Measurements from ENCODE around the gene RASSF5. TPM values are rescaled to one million over a fixed set of nuclear protein-coding genes. Genes with fewer than 3 reads are reported as not detected.

Gene RASSF5
- total and polyA plus RNA-seq, 2 donors (not counting 1 experiment from before 2014, with no cell fraction given) = 69.7 to 146 TPM

DNA sequence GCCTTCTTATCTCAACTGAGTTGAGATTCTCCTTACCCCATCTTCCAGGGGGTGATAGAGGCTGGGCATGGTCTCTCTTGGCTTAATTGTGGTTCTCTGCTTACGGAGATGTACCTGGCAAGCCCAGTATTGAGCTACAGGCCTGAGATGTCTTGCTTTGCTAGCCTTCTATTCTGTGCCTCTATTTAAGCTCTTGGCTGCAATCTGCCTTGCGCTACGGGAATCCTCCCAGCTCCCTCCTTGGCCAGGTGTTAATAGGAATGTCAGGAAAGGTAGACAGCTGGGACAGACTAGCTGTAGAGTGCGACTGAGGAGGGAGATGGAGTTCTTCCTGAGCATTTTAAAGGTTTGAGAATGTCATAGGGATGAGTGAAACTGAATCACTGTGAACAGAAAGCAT, 47.6 kb upstream of the RASSF5 start:
- Mint-ChIP-seq H3K4me3 (no peak overlapping the region), H3K4me1 (no peaks in the 10 kb centered on the region), H3K27me3 (no peaks in the 10 kb centered on the region), H3K27ac (no peak overlapping the region), H3K9me3 (ENCODE audit: insufficient read depth) (no peaks in the 10 kb centered on the region)
- Histone ChIP-seq H3K4me2 (replicated peaks; ENCODE audit: low read depth, low read length, poor library complexity, severe bottlenecking) (no peak overlapping the region), H3K36me3 (replicated peaks in 1 of 2; ENCODE audit: control extremely low read depth in 1 of 2, control insufficient read depth in 1 of 2, extremely low read depth in 1 of 2, insufficient read depth in 2 of 2, low read length in 1 of 2) (peaks cover 0 to 29% of the 10 kb centered on the region in 2 experiments), H3K4me3 (ENCODE audit: control extremely low read depth in 1 of 5, extremely low read depth in 1 of 5, insufficient read depth in 1 of 5, low read depth in 2 of 5, low read length in 4 of 5) (no peak overlapping the region), H3K4me1 (ENCODE audit: control insufficient read depth in 2 of 2, insufficient read depth in 2 of 2, low read length in 2 of 2) (no peaks in the 10 kb centered on the region), H2AFZ (ENCODE audit: insufficient read depth, low read depth, low read length, poor library complexity, severe bottlenecking) (no peak overlapping the region), H3K9ac (ENCODE audit: low read length) (no peak overlapping the region), H3K9me3 (ENCODE audit: control extremely low read depth in 1 of 3, control insufficient read depth in 2 of 3, insufficient read depth in 1 of 3, low read length in 2 of 3) (no peaks in the 10 kb centered on the region), H4K20me1 (ENCODE audit: control insufficient read depth, insufficient read depth, low read length, poor library complexity, severe bottlenecking) (no peaks in the 10 kb centered on the region), H3K27me3 (replicated peaks in 1 of 4; ENCODE audit: control extremely low read depth in 1 of 4, control insufficient read depth in 3 of 4, insufficient read depth in 4 of 4, low read length in 3 of 4) (no peaks in the 10 kb centered on the region), H3K79me2 (ENCODE audit: control insufficient read depth, insufficient read depth, low read length) (no peaks in the 10 kb centered on the region), H3K27ac (ENCODE audit: low read length in 2 of 2) (no peak overlapping the region)
- 100% methylated on average over 4 of the region's 4 CpGs for WGBS (ENCODE audit: insufficient coverage)
- DNase-seq (no peak), ATAC-seq (ENCODE audit: low read depth) (no peak)
- ChIA-PET CTCF (interaction anchor here (1.0 to 7.9 kb wide), 4 partner anchors 11 to 204 kb away, joined by 3 to 79 read pairs (median 28); partner anchors contain the start of gene IKBKE), POLR2A (no interaction called here)
- intact Hi-C loops (cut with micrococcal nuclease) = no loop called here
- TF ChIP-seq EZH2 (IDR thresholded peaks at IDR 0.05; ENCODE audit: borderline replicate concordance, insufficient read depth, low read depth, low read length, poor library complexity, severe bottlenecking) = no peak
- TF ChIP-seq, protein P1, sequence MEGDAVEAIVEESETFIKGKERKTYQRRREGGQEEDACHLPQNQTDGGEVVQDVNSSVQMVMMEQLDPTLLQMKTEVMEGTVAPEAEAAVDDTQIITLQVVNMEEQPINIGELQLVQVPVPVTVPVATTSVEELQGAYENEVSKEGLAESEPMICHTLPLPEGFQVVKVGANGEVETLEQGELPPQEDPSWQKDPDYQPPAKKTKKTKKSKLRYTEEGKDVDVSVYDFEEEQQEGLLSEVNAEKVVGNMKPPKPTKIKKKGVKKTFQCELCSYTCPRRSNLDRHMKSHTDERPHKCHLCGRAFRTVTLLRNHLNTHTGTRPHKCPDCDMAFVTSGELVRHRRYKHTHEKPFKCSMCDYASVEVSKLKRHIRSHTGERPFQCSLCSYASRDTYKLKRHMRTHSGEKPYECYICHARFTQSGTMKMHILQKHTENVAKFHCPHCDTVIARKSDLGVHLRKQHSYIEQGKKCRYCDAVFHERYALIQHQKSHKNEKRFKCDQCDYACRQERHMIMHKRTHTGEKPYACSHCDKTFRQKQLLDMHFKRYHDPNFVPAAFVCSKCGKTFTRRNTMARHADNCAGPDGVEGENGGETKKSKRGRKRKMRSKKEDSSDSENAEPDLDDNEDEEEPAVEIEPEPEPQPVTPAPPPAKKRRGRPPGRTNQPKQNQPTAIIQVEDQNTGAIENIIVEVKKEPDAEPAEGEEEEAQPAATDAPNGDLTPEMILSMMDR (IDR thresholded peaks at IDR 0.05) = no peak

- no peaks in the 10 kb centered on the region for H4K20me1 ChIP-seq (ENCODE audit: control insufficient read depth, insufficient read depth, low read length, poor library complexity, severe bottlenecking)
- H3K4me2 ChIP-seq (replicated peaks; ENCODE audit: low read depth, low read length, poor library complexity, severe bottlenecking) = no peak overlapping the region
- ATAC-seq (ENCODE audit: low read depth) = no peak
- ChIA-PET CTCF (interaction anchor here (0.6 to 7.9 kb wide), 13 partner anchors 9 to 522 kb away, joined by 3 to 79 read pairs (median 8); partner anchors contain the start of genes IKBKE and RASSF5), POLR2A (no interaction called here)
- H3K36me3 ChIP-seq (replicated peaks in 1 of 2; ENCODE audit: control extremely low read depth in 1 of 2, control insufficient read depth in 1 of 2, extremely low read depth in 1 of 2, insufficient read depth in 2 of 2, low read length in 1 of 2) = peaks cover 0 to 17% of the 10 kb centered on the region in 2 experiments
- no peaks in the 10 kb centered on the region for H3K9me3 ChIP-seq (ENCODE audit: control extremely low read depth in 1 of 3, control insufficient read depth in 2 of 3, insufficient read depth in 1 of 3, low read length in 2 of 3)
- no peak for DNase-seq
- intact Hi-C loops (cut with micrococcal nuclease) = no loop called here
- TF ChIP-seq EZH2 (IDR thresholded peaks at IDR 0.05; ENCODE audit: borderline replicate concordance, insufficient read depth, low read depth, low read length, poor library complexity, severe bottlenecking) = no peak
- TF ChIP-seq, protein P1 (IDR thresholded peaks at IDR 0.05) = no peak
- Mint-ChIP-seq H3K4me3 (no peak overlapping the region), H3K9me3 (ENCODE audit: insufficient read depth) (no peaks in the 10 kb centered on the region), H3K27ac (no peak overlapping the region), H3K27me3 (no peaks in the 10 kb centered on the region), H3K4me1 (peaks cover 3% of the 10 kb centered on the region)
- peaks cover 3 to 4% of the 10 kb centered on the region in 2 donors for H3K4me1 ChIP-seq (ENCODE audit: control insufficient read depth in 2 of 2, insufficient read depth in 2 of 2, low read length in 2 of 2)
- no peaks in the 10 kb centered on the region for H3K79me2 ChIP-seq (ENCODE audit: control insufficient read depth, insufficient read depth, low read length)
- no peak overlapping the region for H3K9ac ChIP-seq (ENCODE audit: low read length)
- H3K27ac ChIP-seq (ENCODE audit: low read length in 2 of 2) = no peak overlapping the region
- no peak overlapping the region for H3K4me3 ChIP-seq (ENCODE audit: control extremely low read depth in 1 of 5, extremely low read depth in 1 of 5, insufficient read depth in 1 of 5, low read depth in 2 of 5, low read length in 4 of 5)
- 93% methylated on average over 17 of the region's 17 CpGs for WGBS (ENCODE audit: insufficient coverage)
- no peaks in the 10 kb centered on the region for H3K27me3 ChIP-seq (replicated peaks in 1 of 4; ENCODE audit: control extremely low read depth in 1 of 4, control insufficient read depth in 3 of 4, insufficient read depth in 4 of 4, low read length in 3 of 4)
- H2AFZ ChIP-seq (ENCODE audit: insufficient read depth, low read depth, low read length, poor library complexity, severe bottlenecking) = no peak overlapping the region
Observed at GRCh38 chr1:206460836-206461426, 46.4 kb upstream of the RASSF5 start.

All from B cell (primary cell).